ENCODE results near the gene AP3D1. TPM values are rescaled to one million over a fixed set of nuclear protein-coding genes. Genes with fewer than 3 reads are reported as not detected.

AP3D1 gene
- total and polyA plus RNA-seq, 9 donors: 36.7 to 102 (median 70.2) TPM

DNA sequence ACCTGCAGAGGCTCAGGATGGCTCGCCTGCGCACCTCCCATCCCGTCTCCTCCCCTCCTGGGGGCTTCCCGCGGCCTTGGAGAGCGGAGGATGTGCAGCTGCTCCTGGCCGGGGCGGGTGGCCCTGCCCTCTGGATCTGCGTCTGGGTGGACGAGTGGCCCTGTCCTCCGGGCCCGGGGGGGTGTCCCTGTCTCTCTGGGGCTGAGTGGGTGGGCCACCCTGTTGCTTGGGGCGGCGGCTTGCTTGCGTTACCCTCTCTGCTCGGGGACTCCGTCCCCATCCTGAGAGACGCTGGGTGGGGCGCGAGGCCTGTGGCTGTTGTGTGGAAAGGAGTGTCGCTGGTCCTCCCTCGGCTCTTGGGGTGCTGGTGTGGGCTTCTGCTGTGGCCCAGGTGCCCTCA is 47.0 kb upstream of the AP3D1 start:
- H3K27me3 ChIP-seq: no peaks in the 10 kb centered on the region
- no peak overlapping the region for H3K27ac ChIP-seq
- 64 to 72% (median 71%) methylated on average over 19 to 22 of the region's 22 CpGs for WGBS, 3 donors
- no peak for DNase-seq
- intact Hi-C loops (cut with DNase I): no loop called here
- no peaks in the 10 kb centered on the region for H3K9me3 ChIP-seq
- no peak overlapping the region for H3K4me3 ChIP-seq
- TF ChIP-seq, protein P1, sequence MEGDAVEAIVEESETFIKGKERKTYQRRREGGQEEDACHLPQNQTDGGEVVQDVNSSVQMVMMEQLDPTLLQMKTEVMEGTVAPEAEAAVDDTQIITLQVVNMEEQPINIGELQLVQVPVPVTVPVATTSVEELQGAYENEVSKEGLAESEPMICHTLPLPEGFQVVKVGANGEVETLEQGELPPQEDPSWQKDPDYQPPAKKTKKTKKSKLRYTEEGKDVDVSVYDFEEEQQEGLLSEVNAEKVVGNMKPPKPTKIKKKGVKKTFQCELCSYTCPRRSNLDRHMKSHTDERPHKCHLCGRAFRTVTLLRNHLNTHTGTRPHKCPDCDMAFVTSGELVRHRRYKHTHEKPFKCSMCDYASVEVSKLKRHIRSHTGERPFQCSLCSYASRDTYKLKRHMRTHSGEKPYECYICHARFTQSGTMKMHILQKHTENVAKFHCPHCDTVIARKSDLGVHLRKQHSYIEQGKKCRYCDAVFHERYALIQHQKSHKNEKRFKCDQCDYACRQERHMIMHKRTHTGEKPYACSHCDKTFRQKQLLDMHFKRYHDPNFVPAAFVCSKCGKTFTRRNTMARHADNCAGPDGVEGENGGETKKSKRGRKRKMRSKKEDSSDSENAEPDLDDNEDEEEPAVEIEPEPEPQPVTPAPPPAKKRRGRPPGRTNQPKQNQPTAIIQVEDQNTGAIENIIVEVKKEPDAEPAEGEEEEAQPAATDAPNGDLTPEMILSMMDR (IDR thresholded peaks at IDR 0.05): no peak
- TF ChIP-seq POLR2A (IDR thresholded peaks at IDR 0.05) (no peak), EP300 (IDR thresholded peaks at IDR 0.05) (no peak)
- no peaks in the 10 kb centered on the region for H3K36me3 ChIP-seq
- H3K4me1 ChIP-seq (ENCODE audit: insufficient read depth): no peaks in the 10 kb centered on the region

GRCh38 chr19:2197270-2197669 is 45.9 kb upstream of the AP3D1 start:
- DNase-seq: no peak
- no peak overlapping the region for H3K27ac ChIP-seq
- H3K9me3 ChIP-seq: no peaks in the 10 kb centered on the region
- WGBS, 3 donors: 90 to 93% (median 91%) methylated on average over 11 to 15 of the region's 15 CpGs
- TF ChIP-seq, protein P1 (IDR thresholded peaks at IDR 0.05): no peak
- TF ChIP-seq EP300 (IDR thresholded peaks at IDR 0.05) (no peak), POLR2A (IDR thresholded peaks at IDR 0.05) (no peak)
- intact Hi-C loops (cut with DNase I): no loop called here
- H3K36me3 ChIP-seq: no peaks in the 10 kb centered on the region
- H3K4me3 ChIP-seq: no peak overlapping the region
- H3K27me3 ChIP-seq: no peaks in the 10 kb centered on the region
- H3K4me1 ChIP-seq (ENCODE audit: insufficient read depth): no peaks in the 10 kb centered on the region

DNA sequence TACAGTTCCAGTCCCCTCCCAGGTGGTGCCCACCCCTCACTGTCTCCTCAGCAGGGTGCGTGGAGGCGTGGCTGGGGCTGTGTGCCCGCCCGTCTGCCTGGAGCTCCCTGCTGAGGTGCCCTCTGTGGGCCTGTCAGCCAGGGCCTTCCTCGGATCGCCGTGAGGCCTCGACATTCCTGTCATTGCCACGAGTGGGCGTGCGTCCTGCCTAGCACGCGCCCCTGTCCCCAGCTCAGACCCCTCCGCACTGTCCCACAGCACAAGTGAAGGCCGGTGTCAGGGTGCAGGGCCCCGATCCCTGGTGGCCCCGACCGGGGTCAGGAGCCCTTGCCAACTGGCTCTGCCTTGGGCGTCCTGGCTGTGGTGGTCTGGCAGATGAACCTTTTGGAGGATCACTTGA is 44.5 kb upstream of the AP3D1 start:
- H3K27me3 ChIP-seq: no peaks in the 10 kb centered on the region
- H3K36me3 ChIP-seq: no peaks in the 10 kb centered on the region
- H3K4me1 ChIP-seq (ENCODE audit: insufficient read depth): no peaks in the 10 kb centered on the region

GRCh38 chr19:2195361-2195760 is 44.0 kb upstream of the AP3D1 start:
- no peaks in the 10 kb centered on the region for H3K36me3 ChIP-seq
- no peaks in the 10 kb centered on the region for H3K9me3 ChIP-seq
- TF ChIP-seq, protein P1 (IDR thresholded peaks at IDR 0.05): no peak
- TF ChIP-seq POLR2A (IDR thresholded peaks at IDR 0.05) (no peak), EP300 (IDR thresholded peaks at IDR 0.05) (no peak)
- H3K27me3 ChIP-seq: no peaks in the 10 kb centered on the region
- no peak overlapping the region for H3K27ac ChIP-seq
- 91 to 95% (median 93%) methylated on average over 13 of the region's 13 CpGs for WGBS, 3 donors
- no peaks in the 10 kb centered on the region for H3K4me1 ChIP-seq (ENCODE audit: insufficient read depth)
- intact Hi-C loops (cut with DNase I): no loop called here
- H3K4me3 ChIP-seq: no peak overlapping the region
- no peak for DNase-seq

More for the DNA sequence above, 44.5 kb upstream of the AP3D1 start:
- 92 to 98% (median 97%) methylated on average over 12 to 19 of the region's 19 CpGs for WGBS, 3 donors
- TF ChIP-seq POLR2A (IDR thresholded peaks at IDR 0.05) (no peak), EP300 (IDR thresholded peaks at IDR 0.05) (no peak)
- TF ChIP-seq, protein P1 (IDR thresholded peaks at IDR 0.05): no peak
- H3K4me3 ChIP-seq: no peak overlapping the region
- no peak overlapping the region for H3K27ac ChIP-seq
- no peak for DNase-seq
- intact Hi-C loops (cut with DNase I): no loop called here
- no peaks in the 10 kb centered on the region for H3K9me3 ChIP-seq

Measured in ovary (tissue), 9 donors.